GM23248 (cell line): ENCODE measurements around the gene ITGA11. TPM values are rescaled to one million over a fixed set of nuclear protein-coding genes. Genes with fewer than 3 reads are reported as not detected.
"Not testable (repeated sequence)": the region's sequence is repeated elsewhere in the genome, so short reads cannot be mapped to it uniquely, and the experiment has no call there.

Experiments used
- DNase-seq: peaks from one replicate; pipeline ENCODE4 v3.0.0-alpha.2; 2015
- H2AFZ ChIP-seq: fragments of 200-600 bp; sonication (generic); 2 replicates; pipeline ENCODE4 v1.6.1; 2016; ENCODE audit warnings: antibody characterized with exemption
- H3F3A ChIP-seq: fragments of 200-600 bp; sonication (generic); 2 replicates; pipeline ENCODE4 v1.6.1; 2016; ENCODE audit warnings: mild to moderate bottlenecking, antibody characterized with exemption, mixed run types; ENCODE audit not compliant: insufficient read depth
- H3K27ac ChIP-seq: fragments of 200-600 bp; sonication (generic); 2 replicates; pipeline ENCODE4 v1.5.1; 2016; ENCODE audit warnings: mild to moderate bottlenecking
- H3K27me3 ChIP-seq: fragments of 200-600 bp; sonication (generic); replicated peaks from 2 replicates; pipeline ENCODE4 v1.6.1; 2016; ENCODE audit warnings: mild to moderate bottlenecking; ENCODE audit not compliant: insufficient read depth
- H3K36me3 ChIP-seq: fragments of 200-600 bp; sonication (generic); 2 replicates; pipeline ENCODE4 v1.6.1; 2016; ENCODE audit warnings: low read depth, mild to moderate bottlenecking
- H3K4me1 ChIP-seq: fragments of 200-600 bp; sonication (generic); 2 replicates; pipeline ENCODE4 v1.6.1; 2016; ENCODE audit warnings: mild to moderate bottlenecking; ENCODE audit not compliant: insufficient read depth
- H3K4me2 ChIP-seq: fragments of 200-600 bp; sonication (generic); one replicate; pipeline ENCODE4 v1.6.1; 2016; ENCODE audit warnings: mild to moderate bottlenecking; ENCODE audit not compliant: unreplicated experiment
- H3K4me3 ChIP-seq: fragments of 200-600 bp; sonication (generic); 2 replicates; pipeline ENCODE4 v1.5.1; 2016; ENCODE audit warnings: mild to moderate bottlenecking
- H3K79me2 ChIP-seq: fragments of 200-600 bp; sonication (generic); 2 replicates; pipeline ENCODE4 v1.6.1; 2016; ENCODE audit warnings: mild to moderate bottlenecking; ENCODE audit not compliant: insufficient read depth
- H3K9ac ChIP-seq: fragments of 200-600 bp; sonication (generic); 2 replicates; pipeline ENCODE4 v1.6.1; 2016; ENCODE audit warnings: mild to moderate bottlenecking
- H3K9me2 ChIP-seq: fragments of 200-600 bp; sonication (generic); 2 replicates; pipeline ENCODE4 v1.6.1; 2016; ENCODE audit warnings: mixed run types, mild to moderate bottlenecking, moderate library complexity; ENCODE audit not compliant: insufficient read depth
- H3K9me3 ChIP-seq: fragments of 200-600 bp; sonication (generic); one replicate; pipeline ENCODE4 v1.6.1; 2017; ENCODE audit warnings: low read depth
- H4K20me1 ChIP-seq: fragments of 200-600 bp; sonication (generic); 2 replicates; pipeline ENCODE4 v1.6.0; 2016; ENCODE audit not compliant: insufficient read depth
- EZH2 ChIP-seq: fragments of 200-600 bp; sonication (generic); IDR thresholded peaks from 2 replicates; pipeline ENCODE4 v1.6.1; 2018; ENCODE audit warnings: antibody characterized with exemption, mild to moderate bottlenecking; ENCODE audit not compliant: insufficient read depth, poor library complexity, severe bottlenecking
- EZH2phosphoT487 ChIP-seq: fragments of 200-600 bp; sonication (generic); IDR thresholded peaks from 2 replicates; pipeline ENCODE4 v1.6.1; 2018; ENCODE audit warnings: antibody characterized with exemption, moderate library complexity, mild to moderate bottlenecking, low read depth; ENCODE audit not compliant: insufficient read depth
- WGBS, 2 experiments: methylation state at CpG; one replicate each; pipeline ENCODE4 v1.1.6; 2015 to 2017; ENCODE audit warnings: low lambda C conversion rate in 2 of 2, low coverage in 1 of 2; ENCODE audit errors: missing lambda C conversion rate in 2 of 2; 5-methylcytosine and 5-hydroxymethylcytosine counted together
- in situ Hi-C: fragments of 300-500 bp; cut with MboI; formaldehyde crosslinking; loops from 2 replicates; pipeline ENCODE4 v1.15.0; 2020
- polyA plus RNA-seq: library from polyadenylated mRNA; unstranded; fragments of >200 nt; fragmentation: Nextera tagmentation; extraction: Ambion mirVana; gene quantifications from 2 replicates; pipeline ENCODE4 v1.2.1, GENCODE V29; 2016
- total RNA-seq: library from RNA; depleted of rRNA; stranded (reverse); fragments of >200 nt; shearing (Covaris generic); gene quantifications from 2 replicates; pipeline ENCODE4 v1.2.3, GENCODE V29; 2014

The ITGA11 gene
- total and polyA plus RNA-seq, 2 experiments from 2014 or later = 312 to 352 TPM

DNA sequence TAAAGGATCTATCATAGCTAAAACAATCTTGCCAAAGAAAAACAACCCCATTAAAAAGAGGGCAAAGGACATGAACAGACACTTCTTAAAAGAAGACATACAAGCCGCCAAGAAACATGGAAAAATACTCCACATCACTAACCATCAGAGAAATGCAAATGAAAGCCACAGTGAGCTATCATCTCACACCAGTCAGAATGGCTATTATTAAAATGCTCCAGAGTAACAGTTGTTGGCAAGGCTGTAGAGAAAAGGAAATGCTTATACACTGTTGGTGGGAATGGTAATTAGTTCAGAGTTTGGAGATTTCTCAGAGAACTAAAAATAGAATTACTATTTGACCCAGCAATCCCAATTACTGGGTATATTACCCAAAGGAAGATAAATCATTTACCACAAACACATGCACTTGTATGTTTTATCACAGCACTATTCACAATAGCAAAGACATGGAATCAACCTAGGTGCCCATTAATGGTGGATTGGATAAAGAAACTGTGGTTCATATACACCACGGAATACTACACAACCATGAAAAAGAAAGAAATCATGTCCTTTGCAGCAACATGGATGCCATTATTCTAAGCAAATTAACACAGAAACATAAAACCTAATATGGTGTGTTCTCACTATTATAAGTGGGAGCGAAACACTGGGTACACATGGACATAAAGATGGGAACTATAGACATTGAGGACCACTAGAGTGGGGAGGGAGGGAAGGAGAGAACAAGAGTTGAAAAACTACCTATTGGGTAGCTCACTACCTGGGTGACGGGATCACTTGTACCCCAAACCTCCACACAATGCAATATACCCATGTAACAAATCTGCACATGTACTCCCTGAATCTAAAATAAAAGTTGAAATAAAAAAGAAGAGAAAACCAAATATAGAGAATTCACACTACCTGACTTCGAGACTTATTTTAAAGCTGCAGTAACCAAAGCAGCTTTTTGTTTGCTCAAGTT, 32.6 kb downstream of the ITGA11 start:
- Histone ChIP-seq H3K27ac (peak overlapping the region; percentile 14), H3K27me3 (no peaks in the 10 kb centered on the region), H3K79me2 (peaks cover 66% of the 10 kb centered on the region), H3K9me3 (peaks cover 3% of the 10 kb centered on the region), H3K36me3 (peaks cover 27% of the 10 kb centered on the region), H3K4me1 (peaks cover 4% of the 10 kb centered on the region; the same call in 1 of the 2 replicates), H3K4me2 (no peak overlapping the region), H2AFZ (no peak overlapping the region), H3K9me2 (no peaks in the 10 kb centered on the region), H3F3A (peaks cover 35% of the 10 kb centered on the region), H3K4me3 (no peak overlapping the region), H3K9ac (no peak overlapping the region), H4K20me1 (peaks cover 7% of the 10 kb centered on the region)
- no peak for DNase-seq
- 83 to 84% methylated on average over 5 of the region's 5 CpGs for WGBS, 2 experiments
- in situ Hi-C loops = no loop called here
- TF ChIP-seq EZH2 (no peak), EZH2phosphoT487 (no peak)

DNA sequence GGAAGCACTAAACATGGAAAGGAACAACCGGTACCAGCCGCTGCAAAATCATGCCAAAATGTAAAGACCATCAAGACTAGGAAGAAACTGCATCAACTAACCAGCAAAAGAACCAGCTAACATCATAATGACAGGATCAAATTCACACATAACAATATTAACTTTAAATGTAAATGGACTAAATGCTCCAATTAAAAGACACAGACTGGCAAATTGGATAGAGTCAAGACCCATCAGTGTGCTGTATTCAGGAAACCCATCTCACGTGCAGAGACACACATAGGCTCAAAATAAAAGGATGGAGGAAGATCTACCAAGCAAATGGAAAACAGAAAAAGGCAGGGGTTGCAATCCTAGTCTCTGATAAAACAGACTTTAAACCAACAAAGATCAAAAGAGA, 34.0 kb downstream of the ITGA11 start:
- peaks cover 66% of the 10 kb centered on the region for H3K79me2 ChIP-seq
- H2AFZ ChIP-seq, H3K9me2 ChIP-seq, DNase-seq, H3K27me3 ChIP-seq, in situ Hi-C loops, H3K4me3 ChIP-seq, H3K9ac ChIP-seq, H3K4me2 ChIP-seq, H3K27ac ChIP-seq, H3K4me1 ChIP-seq, H3K9me3 ChIP-seq: not testable (repeated sequence)
- WGBS, 2 experiments = no CpG with 5 or more reads among the region's 3 CpGs
- H4K20me1 ChIP-seq = peaks cover 15% of the 10 kb centered on the region; the same call in 1 of the 2 replicates
- peaks cover 36% of the 10 kb centered on the region for H3K36me3 ChIP-seq
- peaks cover 44% of the 10 kb centered on the region for H3F3A ChIP-seq

DNA sequence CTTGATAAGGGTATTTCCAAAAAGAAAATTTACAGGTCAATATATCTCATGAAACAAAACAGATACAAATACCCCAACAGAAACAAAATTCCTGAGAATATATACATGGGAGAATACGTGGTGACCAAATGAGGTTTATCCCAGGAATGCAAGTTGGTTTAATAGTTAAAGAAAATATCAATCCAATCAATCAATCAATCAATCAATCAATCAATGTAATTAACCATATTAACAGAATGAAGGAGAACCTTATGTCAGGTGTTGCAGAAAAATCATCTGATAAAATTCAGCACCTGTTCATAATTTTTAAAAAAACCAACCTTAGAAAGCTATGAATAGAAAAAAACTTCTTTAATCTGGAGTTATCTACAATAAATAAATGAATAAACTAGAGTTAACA, 35.9 kb downstream of the ITGA11 start:
- no peak for DNase-seq
- H3K4me2 ChIP-seq = no peak overlapping the region
- H3K9me3 ChIP-seq = peaks cover 3% of the 10 kb centered on the region
- in situ Hi-C loops = no loop called here
- 45 to 54% methylated on average over 1 of the region's 1 CpG for WGBS, 2 experiments
- H3K36me3 ChIP-seq = peaks cover 35% of the 10 kb centered on the region
- H3F3A ChIP-seq = peaks cover 51% of the 10 kb centered on the region
- H4K20me1 ChIP-seq = peaks cover 17% of the 10 kb centered on the region; the same call in 1 of the 2 replicates
- H3K4me1 ChIP-seq = peaks cover 5% of the 10 kb centered on the region; the same call in 1 of the 2 replicates
- no peak overlapping the region for H3K27ac ChIP-seq
- H3K4me3 ChIP-seq = no peak overlapping the region
- H2AFZ ChIP-seq = no peak overlapping the region
- H3K9ac ChIP-seq = no peak overlapping the region
- H3K27me3 ChIP-seq = no peaks in the 10 kb centered on the region
- H3K79me2 ChIP-seq = peaks cover 71% of the 10 kb centered on the region
- TF ChIP-seq EZH2 (no peak), EZH2phosphoT487 (no peak)
- no peaks in the 10 kb centered on the region for H3K9me2 ChIP-seq

DNA sequence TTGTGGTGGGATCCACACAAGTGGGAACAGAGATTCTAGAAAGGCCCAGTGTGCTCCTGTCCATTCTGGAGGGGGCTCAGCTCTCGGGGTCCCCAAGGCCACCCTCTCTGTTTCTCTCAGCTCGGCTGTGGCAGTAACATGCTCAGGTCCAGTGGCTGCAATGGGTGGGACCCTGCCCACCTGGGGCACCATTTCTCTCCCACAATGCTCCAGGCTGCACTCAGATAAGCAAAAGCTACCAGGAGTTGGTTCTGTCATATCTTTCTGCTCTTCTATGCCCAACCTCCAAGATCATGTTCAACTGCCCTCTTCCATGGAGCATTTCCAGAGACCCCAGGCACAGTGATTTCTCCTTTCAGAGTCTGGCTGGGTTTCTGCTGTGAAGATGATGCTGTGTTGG, 40.8 kb downstream of the ITGA11 start:
- Histone ChIP-seq H3K9me2 (no peaks in the 10 kb centered on the region), H3K4me1 (peaks cover 15% of the 10 kb centered on the region; the same call in 1 of the 2 replicates), H3K9ac (no peak overlapping the region), H3K4me2 (no peak overlapping the region), H3K36me3 (peaks cover 24% of the 10 kb centered on the region; the same call in 1 of the 2 replicates), H2AFZ (no peak overlapping the region), H3K9me3 (no peaks in the 10 kb centered on the region), H3K27ac (no peak overlapping the region), H4K20me1 (peaks cover 12% of the 10 kb centered on the region; the same call in 1 of the 2 replicates), H3F3A (peaks cover 32% of the 10 kb centered on the region), H3K27me3 (no peaks in the 10 kb centered on the region), H3K79me2 (peaks cover 98% of the 10 kb centered on the region), H3K4me3 (no peak overlapping the region)
- in situ Hi-C loops = no loop called here
- TF ChIP-seq EZH2 (no peak), EZH2phosphoT487 (no peak)
- DNase-seq = no peak
- WGBS, 2 experiments = 90 to 100% methylated on average over 2 of the region's 2 CpGs
